GM19099 (cell line): ENCODE data around the gene SPINK14.

Source experiments
- POLR2A ChIP-seq: IDR thresholded peaks from 3 replicates; pipeline ENCODE4 v1.6.1; 2011; ENCODE audit warnings: low read depth; ENCODE audit not compliant: insufficient read length; ENCODE audit errors: extremely low read depth

Gene SPINK14, protein sequence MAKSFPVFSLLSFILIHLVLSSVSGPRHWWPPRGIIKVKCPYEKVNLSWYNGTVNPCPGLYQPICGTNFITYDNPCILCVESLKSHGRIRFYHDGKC

GRCh38 chr5:148168246-148168645 is at the start of gene SPINK14:
TSS of gene SPINK14 (plus strand) at chr5:148168546. CDS start at chr5:148169733, 1,187 bp downstream.
- no peak for TF ChIP-seq POLR2A

GRCh38 chr5:148120317-148120716 is 48.0 kb upstream of the SPINK14 start:
- no peak for TF ChIP-seq POLR2A

DNA sequence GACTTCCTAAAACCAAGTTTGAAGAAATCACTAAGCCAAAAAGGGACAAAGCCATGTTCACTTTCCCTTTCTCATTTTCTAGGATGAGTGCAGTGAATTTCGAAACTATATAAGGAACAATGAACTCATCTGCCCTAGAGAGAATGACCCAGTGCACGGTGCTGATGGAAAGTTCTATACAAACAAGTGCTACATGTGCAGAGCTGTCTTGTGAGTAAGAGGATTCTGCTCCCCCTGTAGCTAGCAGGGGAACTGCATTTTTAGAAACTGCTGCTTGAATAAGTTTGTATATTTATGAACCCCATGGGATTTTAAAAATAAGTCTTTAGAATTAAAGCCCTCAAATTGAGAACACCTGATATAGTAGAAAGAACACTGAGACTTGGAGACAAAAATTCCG is 42.7 kb upstream of the SPINK14 start:
- TF ChIP-seq POLR2A, result no peak

- TF ChIP-seq POLR2A, result no peak
Measured at GRCh38 chr5:148135091-148136048, 33.0 kb upstream of the SPINK14 start.

- TF ChIP-seq POLR2A, result no peak
Measured at GRCh38 chr5:148140846-148141245, 27.5 kb upstream of the SPINK14 start.

DNA sequence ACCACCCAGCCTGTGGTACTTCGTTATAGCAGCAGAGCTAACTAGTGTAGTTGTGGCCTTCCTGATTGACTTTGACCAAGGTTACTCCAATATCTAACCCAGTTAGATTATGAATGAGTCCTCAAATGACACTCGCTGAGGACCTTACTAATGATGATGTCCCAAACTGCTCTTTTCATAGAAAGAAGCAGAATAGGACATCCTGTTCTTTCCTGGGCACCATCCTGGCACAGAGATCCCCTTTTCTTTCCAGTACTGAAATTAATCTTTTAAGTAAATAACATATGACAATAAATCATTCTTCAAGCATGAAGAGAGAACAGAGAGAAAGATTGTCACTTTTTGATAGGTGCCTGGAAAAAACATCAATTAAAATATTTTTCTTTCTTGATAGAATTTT is 26.7 kb upstream of the SPINK14 start:
- no peak for TF ChIP-seq POLR2A

DNA sequence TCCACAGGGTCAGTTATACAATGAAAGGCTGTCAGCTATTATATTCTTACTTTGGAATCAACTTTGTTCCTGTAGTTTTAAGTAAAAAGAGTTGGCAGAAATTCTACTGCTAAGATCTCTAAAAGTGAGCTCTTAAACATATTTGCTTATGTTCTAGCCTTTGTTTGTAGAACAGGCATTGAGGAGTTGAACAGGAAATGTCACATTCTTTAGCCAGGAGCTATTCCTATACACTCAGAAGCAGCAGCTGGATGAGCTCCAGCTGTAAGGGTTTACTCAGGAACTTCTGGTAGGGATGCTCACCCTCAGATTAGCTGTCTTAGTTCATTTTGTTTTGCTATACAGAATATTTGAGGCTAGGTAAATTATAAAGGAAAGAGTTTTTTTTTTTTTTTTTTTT is 22.4 kb upstream of the SPINK14 start:
- no peak for TF ChIP-seq POLR2A

DNA sequence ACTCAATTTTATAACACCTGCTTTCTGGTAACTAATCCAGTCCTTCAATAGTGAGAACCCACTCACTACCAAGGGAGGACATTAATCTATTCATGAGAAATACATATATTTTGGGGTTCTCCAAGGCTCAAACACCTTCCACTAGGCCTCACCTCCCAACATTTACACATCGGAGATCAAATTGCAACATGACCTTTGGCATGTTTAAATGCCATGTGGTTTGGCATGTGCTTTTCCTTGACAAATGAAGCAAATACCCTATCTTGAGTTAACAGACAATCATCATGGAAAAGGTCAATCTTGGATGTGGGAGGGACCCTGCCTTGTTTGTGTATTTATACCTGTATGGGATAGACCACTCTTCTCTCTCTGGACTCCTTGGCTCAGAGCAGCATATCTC is 21.9 kb upstream of the SPINK14 start:
- TF ChIP-seq POLR2A, result no peak

- no peak for TF ChIP-seq POLR2A
Measured at GRCh38 chr5:148147415-148147814, 20.9 kb upstream of the SPINK14 start.

- TF ChIP-seq POLR2A, result no peak
Measured at GRCh38 chr5:148151872-148152271, 16.5 kb upstream of the SPINK14 start.

DNA sequence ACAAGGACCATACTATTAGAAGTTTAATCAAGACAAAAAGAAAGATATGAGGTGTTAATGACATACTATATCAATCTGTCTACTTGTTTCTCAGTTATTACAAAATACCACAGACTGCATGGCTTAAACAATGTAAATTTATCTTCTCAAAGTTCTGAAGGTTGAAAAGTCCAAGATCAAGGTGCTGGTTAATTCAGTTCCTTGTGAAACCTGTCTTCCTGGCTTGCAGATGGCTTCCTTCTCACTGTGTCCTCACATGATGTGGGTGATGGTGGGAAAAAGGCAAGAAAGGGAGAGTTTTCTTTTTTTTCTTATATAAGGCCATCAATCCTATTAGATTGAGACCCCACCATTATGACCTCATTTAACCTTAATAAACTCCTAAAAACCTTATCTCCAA is 15.6 kb upstream of the SPINK14 start:
- TF ChIP-seq POLR2A, result no peak

DNA sequence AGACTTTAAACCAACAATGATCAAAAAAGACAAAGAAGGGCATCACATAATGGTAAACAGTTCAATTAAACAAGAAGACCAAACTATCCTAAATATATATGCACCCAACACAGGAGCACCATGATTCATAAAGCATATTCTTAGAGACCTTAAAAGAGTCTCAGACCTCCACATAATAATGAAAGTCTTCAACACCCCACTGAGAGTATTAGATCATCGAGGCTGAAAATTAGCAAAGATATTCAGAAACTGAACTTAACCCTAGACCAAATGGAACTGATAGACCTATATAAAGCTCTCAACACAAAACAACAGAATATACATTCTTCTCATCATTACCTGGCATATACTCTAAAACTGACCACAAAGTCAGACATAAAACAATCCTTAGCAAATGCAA is 11.7 kb upstream of the SPINK14 start:
- TF ChIP-seq POLR2A, result no peak

DNA sequence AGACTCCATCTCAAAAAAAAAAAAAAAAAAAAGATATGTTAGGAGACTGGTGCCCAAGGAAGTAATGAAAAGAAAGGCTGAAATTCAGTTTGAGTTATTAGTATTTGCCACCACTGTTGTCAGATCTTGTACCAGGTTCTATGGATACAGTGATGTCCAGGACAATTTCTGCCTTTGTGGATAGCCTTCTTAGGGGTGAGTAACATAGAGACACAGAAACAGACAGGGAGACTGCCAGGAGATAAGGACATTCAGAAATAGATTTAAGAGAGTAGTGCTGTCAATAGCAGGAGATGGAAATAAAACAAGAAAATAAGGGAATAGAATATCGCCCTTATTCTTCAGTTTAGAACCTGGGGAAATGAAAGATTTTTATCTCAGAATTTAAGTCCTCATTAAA is 6.3 kb upstream of the SPINK14 start:
- TF ChIP-seq POLR2A, result no peak

GRCh38 chr5:148163345-148163744 is 5.0 kb upstream of the SPINK14 start:
- no peak for TF ChIP-seq POLR2A

- no peak for TF ChIP-seq POLR2A
Measured at GRCh38 chr5:148166550-148167283, 1.6 kb upstream of the SPINK14 start.

DNA sequence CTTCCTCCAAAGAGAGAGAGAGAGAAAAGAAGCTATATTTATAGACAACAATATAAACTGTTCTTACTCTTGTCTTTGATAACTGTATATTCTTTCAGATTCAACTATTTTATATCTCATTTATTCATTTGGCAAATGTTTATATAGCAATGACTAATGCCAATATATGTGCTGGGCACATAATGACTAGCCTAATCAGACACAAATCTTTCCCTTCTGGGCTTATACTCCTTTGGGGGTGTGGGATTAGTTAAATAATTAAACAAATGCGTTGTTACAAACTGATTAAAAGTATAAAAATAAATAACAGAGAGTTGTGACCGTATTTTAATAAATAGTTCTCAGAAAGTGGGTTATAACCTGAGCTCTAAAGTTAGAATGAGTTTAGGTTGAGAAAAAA is 4.0 kb downstream of the SPINK14 start:
- no peak for TF ChIP-seq POLR2A
